Measurements from ENCODE around the gene FIGN.
A peak's percentile ranks its signal among the peaks of the same experiment; 100 is the strongest.

GRCh38 chr2:163779970-163780597, 44.3 kb upstream of the FIGN start:
- TF ChIP-seq CTCF (IDR thresholded peaks at IDR 0.05 in 2 of 3, conservative IDR thresholded peaks at IDR 0.05 in 1 of 3; ENCODE audit: borderline replicate concordance in 1 of 3, insufficient read depth in 1 of 3, low read depth in 2 of 3, low read length in 2 of 3) = no peak
- no peak for TF ChIP-seq MAX (IDR thresholded peaks at IDR 0.05)
- TF ChIP-seq ATF3 (IDR thresholded peaks at IDR 0.05) = no peak
- no peak for TF ChIP-seq REST (IDR thresholded peaks at IDR 0.05; ENCODE audit: low read depth)
- peak; percentile 22; the same call in 1 of the 2 replicates for TF ChIP-seq CEBPB (IDR thresholded peaks at IDR 0.05; ENCODE audit: low read depth)
- no peak for TF ChIP-seq RAD21 (IDR thresholded peaks at IDR 0.05; ENCODE audit: low read depth)
- no peak for TF ChIP-seq POLR2AphosphoS5 (IDR thresholded peaks at IDR 0.05; ENCODE audit: low read depth, low read length)
- no peak for TF ChIP-seq POLR2A (IDR thresholded peaks at IDR 0.05; ENCODE audit: borderline replicate concordance, extremely low read depth, insufficient read depth, insufficient read length)

Data from HCT116 (cell line).